HepG2 (cell line): Measurements from ENCODE around the gene CADM2. TPM values are rescaled to one million over a fixed set of nuclear protein-coding genes. Genes with fewer than 3 reads are reported as not detected.

ENCODE experiments used
- ATAC-seq: fragments of 200-7000 bp; cut with Tn5 transposase; 3 replicates; pipeline ENCODE4 v1.9.1; 2020; ENCODE audit warnings: mild to moderate bottlenecking, moderate library complexity
- BruUV-seq: library from RNA; stranded (reverse); fragments of 400-500 nt; replicated peaks from 2 replicates; lab custom pipeline; 2021; lab: Mats Ljungman, UMichigan
- CTCF ChIA-PET: fragments of 300-600 bp; formaldehyde crosslinking; extraction: SDS; loops from one replicate; lab custom pipeline; 2021; ENCODE audit warnings: low total read pairs, inconsistent platforms, low intra/inter-chr PET ratio; lab: Yijun Ruan, JAX
- POLR2A ChIA-PET: fragments of 350-600 bp; sonication (Branson Sonifier 250); formaldehyde crosslinking; loops from one replicate; lab custom pipeline; 2020; ENCODE audit warnings: antibody characterized with exemption, inconsistent platforms; lab: Yijun Ruan, JAX
- DNase-seq: peaks from one replicate; pipeline ENCODE4 v3.0.0-alpha.2; 2015; ENCODE audit warnings: low spot score
- FAIRE-seq: peaks from 3 replicates; lab custom pipeline; 2011; peaks lifted over from hg19 to GRCh38; lab: Jason Lieb, UNC
- H2AFZ ChIP-seq: one replicate; pipeline ENCODE4 v1.6.1; 2011; ENCODE audit warnings: low read length, inconsistent platforms
- H3K27ac ChIP-seq: fragments of 300-600 bp; 3 replicates; pipeline ENCODE4 v1.8.0; 2011; ENCODE audit warnings: mixed run types, mild to moderate bottlenecking, mixed read lengths, low read length, inconsistent platforms; ENCODE audit not compliant: insufficient read depth; ENCODE audit errors: extremely low read length
- H3K27me3 ChIP-seq, 2 experiments: fragments of 200-600 bp in 1 of 2; 2 replicates in 1 of 2; 3 replicates in 1 of 2; pipeline versions ENCODE4 v1.6.0 to v1.8.0; 2011; ENCODE audit warnings: low read length in 2 of 2, mild to moderate bottlenecking in 2 of 2, moderate library complexity in 2 of 2, inconsistent platforms in 1 of 2; ENCODE audit not compliant: insufficient read depth in 2 of 2, control insufficient read depth in 1 of 2
- H3K36me3 ChIP-seq, 2 experiments: fragments of 200-600 bp in 1 of 2; replicated peaks in 1 of 2; 2 replicates in 1 of 2; 3 replicates in 1 of 2; pipeline versions ENCODE4 v1.5.1 to v1.8.0; 2011; ENCODE audit warnings: low read length in 2 of 2, inconsistent platforms in 1 of 2; ENCODE audit not compliant: insufficient read depth in 2 of 2, control insufficient read depth in 1 of 2
- H3K4me1 ChIP-seq: 2 replicates; pipeline ENCODE4 v1.5.1; 2012; ENCODE audit warnings: low read length, inconsistent platforms; ENCODE audit not compliant: insufficient read depth
- H3K4me2 ChIP-seq: 2 replicates; pipeline ENCODE4 v1.6.0; 2011; ENCODE audit warnings: low read depth, low read length, inconsistent platforms
- H3K4me3 ChIP-seq, 3 experiments: fragments of 200-600 bp in 1 of 3; sonication (generic), shearing (Covaris generic) in 1 of 3; replicated peaks in 1 of 3; 2 replicates each; pipeline ENCODE4 v1.5.1; 2011 to 2016; ENCODE audit warnings: low read length in 3 of 3, inconsistent platforms in 2 of 3, low read depth in 2 of 3, mild to moderate bottlenecking in 2 of 3, control low read depth in 1 of 3, mixed read lengths in 1 of 3; ENCODE audit not compliant: insufficient read depth in 1 of 3
- H3K79me2 ChIP-seq: one replicate; pipeline ENCODE4 v1.6.1; 2011; ENCODE audit warnings: low read length, inconsistent platforms; ENCODE audit not compliant: insufficient read depth
- H3K9ac ChIP-seq: 2 replicates; pipeline ENCODE4 v1.6.0; 2011; ENCODE audit warnings: mild to moderate bottlenecking, low read depth, low read length, inconsistent platforms; ENCODE audit not compliant: insufficient read depth
- H3K9me3 ChIP-seq: 2 replicates; pipeline ENCODE4 v1.5.1; 2012; ENCODE audit warnings: mild to moderate bottlenecking, low read length
- H4K20me1 ChIP-seq: 2 replicates; pipeline ENCODE4 v1.6.0; 2011; ENCODE audit warnings: inconsistent platforms, mild to moderate bottlenecking, low read length, moderate library complexity; ENCODE audit not compliant: insufficient read depth
- CTCF ChIP-seq: sonication (generic); formaldehyde crosslinking; IDR thresholded peaks from 2 replicates; pipeline ENCODE4 v1.5.0; 2020; ENCODE audit warnings: mild to moderate bottlenecking, missing genetic modification reagents, moderate library complexity
- RAD21 ChIP-seq: fragments of 450-650 bp; formaldehyde crosslinking; IDR thresholded peaks from 2 replicates; pipeline ENCODE4 v1.5.0; 2020; ENCODE audit warnings: mild to moderate bottlenecking
- SMC3 ChIP-seq: IDR thresholded peaks from 2 replicates; pipeline ENCODE4 v1.6.1; 2011; ENCODE audit warnings: low read length, improper control_type of control experiment
- STAG1 ChIP-seq: sonication (generic); formaldehyde crosslinking; IDR thresholded peaks from 2 replicates; pipeline ENCODE4 v1.4.0; 2020; ENCODE audit warnings: missing genetic modification reagents
- WGBS: methylation state at CpG from one replicate; pipeline ENCODE4 v1.1.6; 2017; ENCODE audit warnings: low lambda C conversion rate; 5-methylcytosine and 5-hydroxymethylcytosine counted together
- in situ Hi-C: cut with HindIII; loops from 2 replicates; pipeline ENCODE4 v1.10.0; 2017; ENCODE audit warnings: low pct_unique_long_range_greater_than_20kb; ENCODE audit not compliant: extremely low pct_ligation_motif_present
- intact Hi-C: fragments of 100-400 bp; cut with micrococcal nuclease; formaldehyde crosslinking; loops from one replicate; pipeline ENCODE4 v1.10.0; 2022; ENCODE audit not compliant: unreplicated experiment
- polyA plus RNA-seq, 8 experiments: library from polyadenylated mRNA; depleted of rRNA in 3 of 8; stranded (reverse) in 7 of 8; unstranded in 1 of 8; fragments of >200 nt; fragmentation: Illumina TruSeq in 4 of 8; extraction: Trizol in 4 of 8; gene quantifications; 2 replicates each; pipeline versions ENCODE4 v1.2.1 to v1.2.3, GENCODE V29; 2011 to 2016; ENCODE audit warnings: low read depth in 4 of 8, missing spikeins in 1 of 8, mixed read lengths in 1 of 8; ENCODE audit not compliant: insufficient read depth in 1 of 8
- total RNA-seq, 5 experiments: library from RNA; depleted of rRNA; stranded (reverse); fragments of >200 nt; fragmentation: Illumina TruSeq; extraction: Trizol; gene quantifications; 2 replicates each; pipeline ENCODE4 v1.2.3, GENCODE V29; 2016; ENCODE audit warnings: low read depth in 1 of 5
- TF ChIP-seq, protein P1 (sequence below): sonication (generic); formaldehyde crosslinking; IDR thresholded peaks from 2 replicates; pipeline ENCODE4 v1.4.0; 2020; ENCODE audit warnings: mild to moderate bottlenecking, missing genetic modification reagents

Gene CADM2
- total and polyA plus RNA-seq, 2 of the 13 experiments (the other 11 are each of a cell fraction or from before 2014, with no cell fraction given), result not detected

DNA sequence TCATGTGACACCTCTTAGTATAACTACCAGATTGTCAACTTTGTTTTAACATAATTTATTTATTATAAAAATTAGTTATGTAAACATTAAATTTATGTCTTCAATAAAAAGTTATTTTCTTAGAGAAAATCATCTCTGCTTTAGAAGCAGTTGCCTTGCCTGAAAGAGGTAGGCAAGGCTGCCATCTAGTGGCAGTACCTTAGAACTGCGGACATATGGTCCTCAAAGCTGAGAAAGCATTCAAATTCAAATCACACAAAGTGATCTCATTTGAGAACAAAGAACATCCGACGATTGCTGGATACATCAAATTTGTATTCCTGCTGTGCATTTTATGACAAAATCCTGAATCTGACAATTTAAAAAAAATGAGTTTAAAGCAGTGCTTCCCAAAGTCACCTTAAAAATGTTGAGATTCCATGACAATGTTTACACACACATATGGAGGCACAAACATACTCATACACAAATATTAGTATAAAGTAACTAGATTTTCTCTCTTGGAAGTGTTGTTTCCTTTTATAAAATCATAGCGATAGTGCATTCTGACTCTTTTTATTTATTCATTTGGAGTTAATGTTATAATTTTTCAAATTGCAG, 617.4 kb downstream of the CADM2 start:
- DNase-seq (peak; percentile 44), FAIRE-seq (peak; percentile 82), ATAC-seq (peak; percentile 45; the same call in 1 of the 3 replicates)
- ChIA-PET CTCF (interaction anchor here (0.7 to 1.6 kb wide), 3 partner anchors 272 to 1029 kb away, joined by 3 to 12 read pairs (median 5); no protein-coding TSS in a partner anchor), POLR2A (no interaction called here)
- Histone ChIP-seq H3K27ac (no peak overlapping the region), H3K4me3 (no peak overlapping the region), H3K4me1 (no peaks in the 10 kb centered on the region), H4K20me1 (no peaks in the 10 kb centered on the region), H3K9ac (no peak overlapping the region), H2AFZ (no peak overlapping the region), H3K9me3 (no peaks in the 10 kb centered on the region), H3K36me3 (no peaks in the 10 kb centered on the region), H3K27me3 (no peaks in the 10 kb centered on the region), H3K79me2 (no peaks in the 10 kb centered on the region), H3K4me2 (no peak overlapping the region)
- intact Hi-C loops, result loop anchor here (1.0 to 10.0 kb wide), 4 partner anchors 229 to 1028 kb away; no protein-coding TSS in a partner anchor
- BruUV-seq, result no TSS peak
- TF ChIP-seq SMC3 (peak; percentile 43), CTCF (peak; percentile 77), STAG1 (CRISPR knock-in tag) (peak; percentile 77), RAD21 (CRISPR knock-in tag) (0 out of 2 replicates have a peak, but pooled peaks have one; percentile 38)
- TF ChIP-seq, protein P1, sequence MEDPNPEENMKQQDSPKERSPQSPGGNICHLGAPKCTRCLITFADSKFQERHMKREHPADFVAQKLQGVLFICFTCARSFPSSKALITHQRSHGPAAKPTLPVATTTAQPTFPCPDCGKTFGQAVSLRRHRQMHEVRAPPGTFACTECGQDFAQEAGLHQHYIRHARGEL, result no peak
- 0% methylated on average over 4 of the region's 4 CpGs for WGBS
- in situ Hi-C loops, result loop anchor here (10.0 to 25.0 kb wide), 2 partner anchors 271 to 1039 kb away; no protein-coding TSS in a partner anchor
